Osteoblast (primary cell): ENCODE measurements around the gene PAX2. TPM values are rescaled to one million over a fixed set of nuclear protein-coding genes. Genes with fewer than 3 reads are reported as not detected.

ENCODE experiments used
- DNase-seq: peaks from one replicate; pipeline ENCODE4 v3.0.0; 2011; ENCODE audit warnings: low spot score, mixed read lengths; ENCODE audit not compliant: insufficient read length; ENCODE audit errors: missing footprints
- H2AFZ ChIP-seq: 2 replicates; pipeline ENCODE4 v1.6.0; 2011; ENCODE audit warnings: mild to moderate bottlenecking, low read length
- H3K27ac ChIP-seq: 2 replicates; pipeline ENCODE4 v1.5.1; 2011; ENCODE audit warnings: mild to moderate bottlenecking, low read depth, low read length, moderate library complexity
- H3K27me3 ChIP-seq: 2 replicates; pipeline ENCODE4 v1.6.0; 2012; ENCODE audit warnings: mild to moderate bottlenecking, control low read depth, inconsistent platforms, low read length, moderate library complexity; ENCODE audit not compliant: insufficient read depth
- H3K36me3 ChIP-seq: 2 replicates; pipeline ENCODE4 v1.5.1; 2011; ENCODE audit warnings: mild to moderate bottlenecking, low read length, control low read depth, moderate library complexity; ENCODE audit not compliant: insufficient read depth
- H3K4me1 ChIP-seq: 2 replicates; pipeline ENCODE4 v1.5.1; 2011; ENCODE audit warnings: mild to moderate bottlenecking, low read length, control low read depth, moderate library complexity; ENCODE audit not compliant: insufficient read depth
- H3K4me2 ChIP-seq: 2 replicates; pipeline ENCODE4 v1.6.0; 2011; ENCODE audit warnings: mild to moderate bottlenecking, low read length; ENCODE audit not compliant: insufficient read depth
- H3K4me3 ChIP-seq: fragments of 200-600 bp; sonication (generic); 3 replicates; pipeline ENCODE4 v1.5.1; 2012; ENCODE audit warnings: mild to moderate bottlenecking, low read length, inconsistent platforms; ENCODE audit not compliant: insufficient read depth
- H3K79me2 ChIP-seq: 2 replicates; pipeline ENCODE4 v1.6.0; 2012; ENCODE audit warnings: mild to moderate bottlenecking, low read length, control low read depth, inconsistent platforms; ENCODE audit not compliant: insufficient read depth
- H3K9me3 ChIP-seq: 2 replicates; pipeline ENCODE4 v1.5.1; 2011; ENCODE audit warnings: low read depth, low read length, control low read depth
- H4K20me1 ChIP-seq: 2 replicates; pipeline ENCODE4 v1.6.0; 2012; ENCODE audit warnings: mild to moderate bottlenecking, low read length, control low read depth; ENCODE audit not compliant: insufficient read depth
- CTCF ChIP-seq: IDR thresholded peaks from 2 replicates; pipeline ENCODE4 v1.5.1; 2011; ENCODE audit warnings: mild to moderate bottlenecking, low read depth, low read length, moderate library complexity; ENCODE audit errors: extremely low read depth
- total RNA-seq: library from RNA; depleted of rRNA; stranded (reverse); fragments of >200 nt; gene quantifications from 2 replicates; pipeline ENCODE4 v1.2.3, GENCODE V29; 2012

The PAX2 gene
- total RNA-seq, 1 donor: not detected

GRCh38 chr10:100745882-100746783 is 751 bp downstream of the PAX2 start:
- Histone ChIP-seq H3K27ac (no peak overlapping the region), H2AFZ (no peak overlapping the region), H4K20me1 (peaks cover 9% of the 10 kb centered on the region), H3K79me2 (no peaks in the 10 kb centered on the region), H3K4me1 (no peaks in the 10 kb centered on the region), H3K9me3 (no peaks in the 10 kb centered on the region), H3K4me3 (no peak overlapping the region), H3K4me2 (no peak overlapping the region), H3K27me3 (peaks cover 93% of the 10 kb centered on the region), H3K36me3 (no peaks in the 10 kb centered on the region)
- peak; percentile 73 for DNase-seq
- TF ChIP-seq CTCF: no peak

GRCh38 chr10:100746784-100747455 is 1.5 kb downstream of the PAX2 start:
- H3K79me2 ChIP-seq: no peaks in the 10 kb centered on the region

GRCh38 chr10:100747456-100748230 is 2.3 kb downstream of the PAX2 start:
- H3K4me3 ChIP-seq: no peak overlapping the region
- H3K79me2 ChIP-seq: no peaks in the 10 kb centered on the region
- no peak for TF ChIP-seq CTCF
- H2AFZ ChIP-seq: no peak overlapping the region
- H3K27me3 ChIP-seq: peaks cover 93% of the 10 kb centered on the region
- H3K4me1 ChIP-seq: no peaks in the 10 kb centered on the region
- H3K4me2 ChIP-seq: no peak overlapping the region
- no peaks in the 10 kb centered on the region for H3K36me3 ChIP-seq
- peaks cover 9% of the 10 kb centered on the region for H4K20me1 ChIP-seq
- no peak overlapping the region for H3K27ac ChIP-seq
- peak; percentile 79 for DNase-seq
- H3K9me3 ChIP-seq: no peaks in the 10 kb centered on the region

More at GRCh38 chr10:100746784-100747455, 1.5 kb downstream of the PAX2 start:
- no peaks in the 10 kb centered on the region for H3K36me3 ChIP-seq
- no peak for TF ChIP-seq CTCF
- H3K9me3 ChIP-seq: no peaks in the 10 kb centered on the region
- DNase-seq: peak; percentile 76
- no peak overlapping the region for H3K4me3 ChIP-seq
- H3K27me3 ChIP-seq: peaks cover 93% of the 10 kb centered on the region
- no peak overlapping the region for H3K4me2 ChIP-seq
- H3K4me1 ChIP-seq: no peaks in the 10 kb centered on the region
- no peak overlapping the region for H3K27ac ChIP-seq
- H4K20me1 ChIP-seq: peaks cover 9% of the 10 kb centered on the region
- H2AFZ ChIP-seq: no peak overlapping the region
